ENCODE data around the gene PSTPIP2. TPM values are rescaled to one million over a fixed set of nuclear protein-coding genes. Genes with fewer than 3 reads are reported as not detected.

PSTPIP2 gene
- polyA plus RNA-seq, 2 of the 4 experiments (the other 2 are of a cell fraction) = 0.10 to 0.19 TPM

DNA sequence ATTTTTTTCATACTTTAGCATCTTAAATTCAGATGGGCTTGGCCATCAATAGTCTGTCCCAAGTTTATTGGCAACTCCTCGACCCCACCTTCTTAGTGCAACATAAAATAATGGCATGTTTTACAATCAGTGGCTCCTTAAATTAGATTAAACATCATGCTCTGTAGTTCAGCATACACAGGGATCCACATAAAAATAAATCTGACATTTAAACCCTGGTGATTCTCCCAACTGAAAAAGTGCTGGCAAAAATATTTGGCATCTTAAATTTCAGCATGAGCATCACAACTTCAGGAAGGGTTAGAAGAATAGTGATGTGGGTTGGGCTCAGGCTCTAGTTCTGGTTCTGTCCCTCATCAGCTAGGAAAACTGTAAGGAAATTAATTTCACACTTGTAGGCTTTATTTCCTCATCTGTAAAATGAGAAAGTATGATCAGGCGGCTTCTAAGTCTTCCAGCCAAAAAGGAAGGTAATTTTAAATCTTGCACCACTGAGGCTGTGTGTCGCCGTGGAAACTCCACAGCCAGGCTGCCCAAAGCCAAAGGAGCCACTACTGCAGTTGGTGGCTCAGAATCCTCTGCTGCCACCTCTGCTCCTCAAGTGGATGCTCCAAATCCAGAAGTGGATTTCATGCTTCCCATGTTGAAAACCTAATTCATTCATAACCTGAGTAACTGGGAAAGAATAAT, 87.4 kb downstream of the PSTPIP2 start:
- Histone ChIP-seq H3K4me3 (no peak overlapping the region), H3K9me3 (no peaks in the 10 kb centered on the region), H3K4me2 (no peak overlapping the region), H3K27ac (no peak overlapping the region), H3K4me1 (no peaks in the 10 kb centered on the region)
- TF ChIP-seq FOXS1 (CRISPR knock-in tag; IDR thresholded peaks at IDR 0.05) = no peak
- TF ChIP-seq CHD2 (IDR thresholded peaks at IDR 0.05; ENCODE audit: low read length, partially characterized antibody) = no peak
- no peak for TF ChIP-seq NFE2L2 (conservative IDR thresholded peaks at IDR 0.05; ENCODE audit: low read length)
- TF ChIP-seq BCL3 (IDR thresholded peaks at IDR 0.05) = no peak
- TF ChIP-seq EP300 (IDR thresholded peaks at IDR 0.05) = no peak
- no peak for TF ChIP-seq PHF8 (IDR thresholded peaks at IDR 0.05; ENCODE audit: borderline replicate concordance, low read depth)
- no peak for TF ChIP-seq CBX2 (IDR thresholded peaks at IDR 0.05; ENCODE audit: borderline replicate concordance, low read depth)
- TF ChIP-seq NPAS2 (CRISPR knock-in tag; IDR thresholded peaks at IDR 0.05; ENCODE audit: borderline replicate concordance) = no peak
- TF ChIP-seq ELK1 (IDR thresholded peaks at IDR 0.05; ENCODE audit: low read depth, low read length) = no peak
- TF ChIP-seq POLR2A (IDR thresholded peaks at IDR 0.05; ENCODE audit: low read length) = no peak
- FAIRE-seq = no peak
- 62% methylated on average over 4 of the region's 4 CpGs for WGBS (ENCODE audit: missing lambda C conversion rate)
- ChIA-PET CTCF (interaction anchor here (3.0 kb wide), 1 partner anchor 10 kb away, joined by 16 read pairs; no protein-coding TSS in a partner anchor), POLR2A (no interaction called here)
- no peak for ATAC-seq
- DNase-seq (ENCODE audit: low read depth in 1 of 2, low spot score in 1 of 2) = no peak

- TF ChIP-seq CHD4 (IDR thresholded peaks at IDR 0.05; ENCODE audit: borderline replicate concordance) (no peak), HEYL (CRISPR knock-in tag; IDR thresholded peaks at IDR 0.05) (no peak), PBX3 (IDR thresholded peaks at IDR 0.05) (no peak), TFCP2L1 (CRISPR knock-in tag; IDR thresholded peaks at IDR 0.05) (no peak), KDM1A (IDR thresholded peaks at IDR 0.05; ENCODE audit: low read depth) (no peak), NPAS2 (CRISPR knock-in tag; IDR thresholded peaks at IDR 0.05; ENCODE audit: borderline replicate concordance) (no peak), EP300 (IDR thresholded peaks at IDR 0.05) (no peak), RAD21 (conservative IDR thresholded peaks at IDR 0.05 in 1 of 2, IDR thresholded peaks at IDR 0.05 in 1 of 2) (no peak), CHD2 (IDR thresholded peaks at IDR 0.05; ENCODE audit: low read length, partially characterized antibody) (no peak), CEBPB (IDR thresholded peaks at IDR 0.05) (no peak), KDM5A (IDR thresholded peaks at IDR 0.05) (no peak), CBX2 (IDR thresholded peaks at IDR 0.05; ENCODE audit: borderline replicate concordance, low read depth) (no peak), HOXB5 (CRISPR knock-in tag; IDR thresholded peaks at IDR 0.05) (no peak)
- TF ChIP-seq, protein P1, sequence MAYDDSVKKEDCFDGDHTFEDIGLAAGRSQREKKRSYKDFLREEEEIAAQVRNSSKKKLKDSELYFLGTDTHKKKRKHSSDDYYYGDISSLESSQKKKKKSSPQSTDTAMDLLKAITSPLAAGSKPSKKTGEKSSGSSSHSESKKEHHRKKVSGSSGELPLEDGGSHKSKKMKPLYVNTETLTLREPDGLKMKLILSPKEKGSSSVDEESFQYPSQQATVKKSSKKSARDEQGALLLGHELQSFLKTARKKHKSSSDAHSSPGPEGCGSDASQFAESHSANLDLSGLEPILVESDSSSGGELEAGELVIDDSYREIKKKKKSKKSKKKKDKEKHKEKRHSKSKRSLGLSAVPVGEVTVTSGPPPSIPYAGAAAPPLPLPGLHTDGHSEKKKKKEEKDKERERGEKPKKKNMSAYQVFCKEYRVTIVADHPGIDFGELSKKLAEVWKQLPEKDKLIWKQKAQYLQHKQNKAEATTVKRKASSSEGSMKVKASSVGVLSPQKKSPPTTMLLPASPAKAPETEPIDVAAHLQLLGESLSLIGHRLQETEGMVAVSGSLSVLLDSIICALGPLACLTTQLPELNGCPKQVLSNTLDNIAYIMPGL (CRISPR knock-in tag; IDR thresholded peaks at IDR 0.05; ENCODE audit: borderline replicate concordance) = no peak
Observed at GRCh38 chr18:45981821-45982220, 90.2 kb downstream of the PSTPIP2 start.

More at GRCh38 chr18:45981821-45982220, 90.2 kb downstream of the PSTPIP2 start:
- ChIA-PET POLR2A (no interaction called here), CTCF (interaction anchor here (1.4 to 3.0 kb wide), 2 partner anchors 8 to 12 kb away, joined by 3 to 16 read pairs; no protein-coding TSS in a partner anchor)
- no peak for ATAC-seq
- no peaks in the 10 kb centered on the region for H3K9me3 ChIP-seq
- H3K4me1 ChIP-seq = no peaks in the 10 kb centered on the region
- DNase-seq (ENCODE audit: low read depth in 1 of 2, low spot score in 1 of 2) = no peak
- no peak overlapping the region for H3K4me2 ChIP-seq
- H3K4me3 ChIP-seq = no peak overlapping the region
- H3K27ac ChIP-seq = no peak overlapping the region
- FAIRE-seq = no peak
- 50% methylated on average over 2 of the region's 2 CpGs for WGBS (ENCODE audit: missing lambda C conversion rate)
